GM21526 (cell line): ENCODE results near the gene SPATS2L.

Experiments used
- ATAC-seq: cut with Tn5 transposase; IDR thresholded peaks from one replicate; pipeline ENCODE4 v1.9.1; 2021; ENCODE audit warnings: moderate library complexity; ENCODE audit not compliant: unreplicated experiment, low FRiP score

Gene SPATS2L

GRCh38 chr2:200484934-200485333, 178.4 kb downstream of the SPATS2L start:
- ATAC-seq: no peak

DNA sequence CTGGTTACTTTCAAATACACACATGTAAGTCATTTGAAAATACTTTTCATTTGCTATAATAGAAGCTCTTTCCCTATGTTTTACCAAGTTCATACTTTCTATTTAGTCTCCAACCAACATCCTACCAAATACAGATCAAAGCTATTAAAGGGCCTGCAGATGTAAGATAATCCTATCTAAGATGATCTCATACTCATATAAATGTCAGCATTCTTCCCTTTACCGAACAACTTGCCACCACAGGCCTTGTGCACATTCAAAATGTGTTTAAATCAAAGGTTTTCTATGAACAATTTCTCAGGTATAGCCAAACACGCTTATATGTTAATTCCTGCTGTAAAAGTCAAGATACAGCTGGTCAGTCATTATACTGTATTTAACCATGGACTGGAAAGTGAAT, 180.0 kb downstream of the SPATS2L start:
- no peak for ATAC-seq

- ATAC-seq: no peak
Measured at GRCh38 chr2:200488169-200488568, 181.7 kb downstream of the SPATS2L start.

GRCh38 chr2:200490001-200490400, 183.5 kb downstream of the SPATS2L start:
- ATAC-seq: no peak

GRCh38 chr2:200492656-200493055, 186.2 kb downstream of the SPATS2L start:
- no peak for ATAC-seq

DNA sequence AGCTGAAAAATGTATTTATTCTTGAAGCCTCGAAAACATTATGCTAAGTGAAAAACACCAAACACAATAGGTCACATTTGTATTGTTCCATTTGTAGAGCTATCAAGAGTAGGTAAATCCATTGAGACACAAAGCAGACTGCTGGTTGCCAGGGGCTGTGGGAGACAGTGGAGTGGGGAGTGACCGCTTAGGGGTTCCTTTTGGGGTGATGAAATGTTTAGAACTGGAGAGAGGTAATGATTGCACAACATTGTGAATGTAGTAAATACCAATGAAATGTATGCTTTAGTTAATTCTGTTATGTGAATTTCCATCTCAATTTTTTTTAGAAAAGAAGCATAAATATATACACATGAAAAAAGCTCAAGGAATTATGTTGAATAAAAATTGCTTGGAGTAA, 187.6 kb downstream of the SPATS2L start:
- no peak for ATAC-seq

GRCh38 chr2:200496696-200497095, 190.2 kb downstream of the SPATS2L start:
- ATAC-seq: no peak

DNA sequence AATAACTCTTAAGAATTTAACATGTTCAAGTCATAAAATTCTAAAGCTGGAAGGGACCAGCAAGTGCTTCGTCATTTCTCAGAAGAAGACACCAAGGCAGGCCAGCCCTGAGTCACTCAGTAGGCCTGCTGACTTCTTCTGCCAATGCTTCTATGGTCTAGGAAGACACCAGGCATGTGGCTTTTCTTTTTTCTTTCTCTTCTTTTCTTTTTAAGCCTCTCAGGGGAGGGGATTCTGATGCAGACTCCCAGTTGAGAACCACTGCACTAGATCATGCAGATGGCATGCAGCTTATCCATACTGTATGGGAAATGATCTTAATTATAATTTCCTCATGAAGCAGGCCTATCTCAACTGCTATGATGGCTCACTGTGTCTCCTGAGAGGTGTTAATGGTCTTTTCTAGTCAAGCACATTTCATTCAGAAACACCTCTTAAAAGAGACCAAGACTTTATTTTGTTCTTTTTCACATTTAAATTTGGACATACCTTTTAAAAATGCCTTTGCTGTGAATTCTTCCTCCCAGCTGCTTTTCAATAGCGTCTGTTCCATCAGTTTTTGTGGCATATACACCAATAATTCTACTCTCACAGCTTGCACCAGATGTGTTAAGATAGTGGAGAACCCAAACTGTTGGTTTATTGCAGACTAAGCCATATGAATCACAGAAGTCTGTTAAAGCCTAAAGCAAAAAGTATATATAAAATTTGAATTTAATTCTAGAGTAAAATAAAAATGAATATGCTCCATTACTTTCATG, 192.1 kb downstream of the SPATS2L start:
- ATAC-seq: no peak

- ATAC-seq: no peak
Measured at GRCh38 chr2:200502196-200502595, 195.7 kb downstream of the SPATS2L start.

- no peak for ATAC-seq
Measured at GRCh38 chr2:200506679-200507078, 200.2 kb downstream of the SPATS2L start.

DNA sequence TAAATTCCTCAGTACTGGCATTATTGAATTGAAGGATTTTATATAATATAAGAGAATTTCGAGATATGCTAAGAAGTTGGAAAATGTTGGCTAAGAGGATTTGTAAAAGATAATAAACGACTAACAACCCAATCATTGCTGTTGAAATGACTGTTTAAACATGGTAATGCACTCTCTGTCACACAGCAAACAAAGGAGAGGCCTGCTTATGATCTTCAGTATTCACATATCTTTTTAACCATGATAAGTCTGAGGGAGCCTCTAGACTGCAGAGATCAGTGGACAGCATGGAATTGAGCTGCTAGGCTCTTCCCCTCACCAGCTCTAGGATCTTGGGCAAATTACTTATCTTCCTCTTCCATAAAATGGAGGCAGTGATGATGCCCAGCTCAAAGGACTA, 200.7 kb downstream of the SPATS2L start:
- no peak for ATAC-seq

DNA sequence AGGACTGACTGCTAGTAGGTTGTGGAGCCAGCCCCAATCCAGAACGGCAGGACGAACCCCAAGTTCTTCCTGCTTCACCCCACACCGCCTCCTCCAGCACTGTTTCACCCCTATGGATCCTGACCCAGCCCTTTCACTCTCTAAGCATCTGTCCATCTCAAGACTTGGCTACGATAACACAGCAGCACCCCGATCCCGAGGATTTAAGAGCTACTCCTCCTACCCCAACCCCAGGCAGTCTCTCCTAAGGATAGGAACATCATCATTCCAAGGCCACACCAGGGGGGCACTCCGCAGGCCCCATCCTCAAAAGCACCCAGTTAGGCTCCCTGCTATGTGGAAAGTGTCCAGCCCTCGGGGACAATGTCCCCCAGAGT, 202.7 kb downstream of the SPATS2L start:
- no peak for ATAC-seq

- ATAC-seq: peak; percentile 98
Measured at GRCh38 chr2:200509612-200510433, 203.3 kb downstream of the SPATS2L start, which contains the start of gene KCTD18. Gene KCTD18 (minus strand): TSS chr2:200510068. CDS start chr2:200507016, 3,052 bp downstream.

DNA sequence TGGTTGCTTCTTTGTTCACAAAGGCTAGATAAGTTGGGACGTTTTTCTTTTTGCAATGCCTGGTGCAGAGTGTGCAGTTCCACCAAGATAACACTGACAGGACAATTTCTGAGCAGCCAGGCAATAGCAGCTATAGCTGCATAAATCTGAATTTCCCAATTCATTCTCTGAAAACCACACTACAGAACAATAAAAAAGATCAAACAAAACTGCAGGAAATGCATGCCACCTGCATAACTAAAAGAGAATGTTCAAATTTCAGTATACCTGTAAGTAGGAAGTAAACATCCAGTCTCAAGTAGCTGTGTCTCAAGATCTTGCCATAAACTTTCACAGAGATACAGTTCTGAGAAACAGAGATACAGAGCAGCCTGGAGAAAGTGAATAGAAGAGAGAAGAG, 208.7 kb downstream of the SPATS2L start:
- ATAC-seq: no peak

GRCh38 chr2:200523158-200523557, 216.7 kb downstream of the SPATS2L start:
- ATAC-seq: no peak

- ATAC-seq: no peak
Measured at GRCh38 chr2:200523604-200524003, 217.1 kb downstream of the SPATS2L start.

DNA sequence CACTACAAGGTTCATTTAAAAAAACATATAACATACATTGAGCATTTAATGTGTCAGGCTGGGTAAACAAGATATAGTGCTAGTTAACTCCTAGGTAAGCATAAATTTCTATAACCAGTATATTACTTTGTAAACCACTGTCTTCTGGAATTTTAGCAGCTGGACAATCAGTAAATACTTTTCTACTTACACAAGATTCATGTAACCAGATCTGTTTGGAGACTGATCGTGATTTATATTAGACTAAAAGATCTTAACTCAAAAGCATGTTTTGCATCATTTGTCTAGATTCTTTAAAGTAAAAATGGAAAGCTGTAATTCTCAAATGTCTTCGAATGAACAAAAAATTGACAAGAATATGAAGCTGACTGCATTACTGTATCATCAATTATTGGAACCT, 218.6 kb downstream of the SPATS2L start:
- no peak for ATAC-seq

GRCh38 chr2:200525551-200525881, 219.0 kb downstream of the SPATS2L start:
- no peak for ATAC-seq

- peak; percentile 100 for ATAC-seq
Measured at GRCh38 chr2:200525882-200526651, 219.6 kb downstream of the SPATS2L start, which contains the start of gene SGO2. Gene SGO2 (plus strand): TSS chr2:200526207. CDS start chr2:200532976, 6,769 bp downstream.

- no peak for ATAC-seq
Measured at GRCh38 chr2:200528228-200528627, 221.7 kb downstream of the SPATS2L start.
